Activated CD4-positive, alpha-beta T cell treated with anti-CD3 and anti-CD28 coated beads, Interleukin-2, amount 50 U/mL, for 24 hours (primary cell): Measurements from ENCODE around the gene MDFIC.

Experiments
- DNase-seq, 2 donors: peaks; one replicate each; pipeline ENCODE4 v3.0.0-alpha.2; 2020; ENCODE audit warnings: low read depth in 1 of 2, low spot score in 1 of 2

Gene MDFIC

GRCh38 chr7:115032715-115033703 lies 111.1 kb downstream of the MDFIC start:
- DNase-seq: no peak

- DNase-seq: no peak
Observed at GRCh38 chr7:115033917-115034459, 112.1 kb downstream of the MDFIC start.

GRCh38 chr7:115034515-115034914 lies 112.6 kb downstream of the MDFIC start:
- DNase-seq: no peak

GRCh38 chr7:115037128-115037802 lies 115.4 kb downstream of the MDFIC start:
- DNase-seq: no peak

GRCh38 chr7:115038158-115038557 lies 116.3 kb downstream of the MDFIC start:
- DNase-seq: no peak

- DNase-seq: no peak
Observed at GRCh38 chr7:115040057-115040456, 118.2 kb downstream of the MDFIC start.

- no peak for DNase-seq
Observed at GRCh38 chr7:115040495-115040894, 118.6 kb downstream of the MDFIC start.

- DNase-seq: no peak
Observed at GRCh38 chr7:115042596-115042995, 120.7 kb downstream of the MDFIC start.

GRCh38 chr7:115043605-115044004 lies 121.7 kb downstream of the MDFIC start:
- no peak for DNase-seq

GRCh38 chr7:115044224-115044623 lies 122.3 kb downstream of the MDFIC start:
- DNase-seq: no peak

- DNase-seq: no peak
Observed at GRCh38 chr7:115047958-115048720, 126.2 kb downstream of the MDFIC start.

GRCh38 chr7:115052706-115053105 lies 130.8 kb downstream of the MDFIC start:
- DNase-seq: no peak

- no peak for DNase-seq
Observed at GRCh38 chr7:115054478-115055065, 132.7 kb downstream of the MDFIC start.

GRCh38 chr7:115056019-115056418 lies 134.1 kb downstream of the MDFIC start:
- no peak for DNase-seq

- DNase-seq: no peak
Observed at GRCh38 chr7:115058726-115059125, 136.8 kb downstream of the MDFIC start.

- no peak for DNase-seq
Observed at GRCh38 chr7:115059321-115059720, 137.4 kb downstream of the MDFIC start.

GRCh38 chr7:115060095-115060870 lies 138.4 kb downstream of the MDFIC start:
- no peak for DNase-seq

GRCh38 chr7:115066050-115066449 lies 144.2 kb downstream of the MDFIC start:
- no peak for DNase-seq

- DNase-seq: no peak
Observed at GRCh38 chr7:115066634-115067033, 144.7 kb downstream of the MDFIC start.

GRCh38 chr7:115068220-115068619 lies 146.3 kb downstream of the MDFIC start:
- no peak for DNase-seq
